ENCODE measurements around the gene TMEM74B.

GRCh38 chr20:1171461-1172093, 13.2 kb downstream of the TMEM74B start:
- TF ChIP-seq REST (IDR thresholded peaks at IDR 0.05; ENCODE audit: low read depth) (peak; percentile 95), RAD21 (IDR thresholded peaks at IDR 0.05; ENCODE audit: low read depth) (no peak), TAF1 (IDR thresholded peaks at IDR 0.05; ENCODE audit: low read depth) (no peak), MAX (IDR thresholded peaks at IDR 0.05) (no peak), YY1 (IDR thresholded peaks at IDR 0.05; ENCODE audit: low read depth) (no peak)

All from Ishikawa (cell line).